ENCODE measurements around the gene XYLT2.
"Not testable (repeated sequence)": the region's sequence is repeated elsewhere in the genome, so short reads cannot be mapped to it uniquely, and the experiment has no call there.

- not testable (repeated sequence) for TF ChIP-seq POLR2AphosphoS5 (IDR thresholded peaks at IDR 0.05; ENCODE audit: low read depth); EZH2 (IDR thresholded peaks at IDR 0.05; ENCODE audit: low read depth, unreplicated experiment); EZH2phosphoT487 (IDR thresholded peaks at IDR 0.05; ENCODE audit: unreplicated experiment); CTCF (conservative IDR thresholded peaks at IDR 0.05; ENCODE audit: low read depth in 2 of 2); ZNF114 (CRISPR knock-in tag; IDR thresholded peaks at IDR 0.05); REST (IDR thresholded peaks at IDR 0.05; ENCODE audit: unreplicated experiment); CREB1 (CRISPR knock-in tag; IDR thresholded peaks at IDR 0.05; ENCODE audit: low read depth); ZNF462 (CRISPR knock-in tag; IDR thresholded peaks at IDR 0.05); ETS1 (IDR thresholded peaks at IDR 0.05); JUNB (IDR thresholded peaks at IDR 0.05; ENCODE audit: unreplicated experiment)
Measured at GRCh38 chr17:50399591-50399990, 53.7 kb downstream of the XYLT2 start.
